GM12874 (cell line): ENCODE data around the gene GAS6.

Experiments
- CTCF ChIP-seq: IDR thresholded peaks from 2 replicates; pipeline ENCODE4 v1.5.1; 2011; ENCODE audit warnings: low read depth, mild to moderate bottlenecking, control low read depth, low read length, moderate library complexity; ENCODE audit not compliant: insufficient read depth

Gene GAS6

GRCh38 chr13:113798200-113798811 lies 65.6 kb downstream of the GAS6 start:
- no peak for TF ChIP-seq CTCF

- no peak for TF ChIP-seq CTCF
These were observed 66.8 kb downstream of the GAS6 start for GRCh38 chr13:113796964-113797676.

GRCh38 chr13:113796211-113796963 lies 67.5 kb downstream of the GAS6 start:
- TF ChIP-seq CTCF: no peak

- no peak for TF ChIP-seq CTCF
These were observed 69.1 kb downstream of the GAS6 start for GRCh38 chr13:113794764-113795173.

- TF ChIP-seq CTCF: no peak
These were observed 69.8 kb downstream of the GAS6 start for GRCh38 chr13:113794086-113794485.

- no peak for TF ChIP-seq CTCF
These were observed 70.2 kb downstream of the GAS6 start for GRCh38 chr13:113793718-113794085.

- no peak for TF ChIP-seq CTCF
These were observed 70.8 kb downstream of the GAS6 start for GRCh38 chr13:113792886-113793717.
